SH-SY5Y (cell line): ENCODE measurements around the gene EGFR.

Source experiments
- GATA2 ChIP-seq: IDR thresholded peaks from 2 replicates; pipeline ENCODE4 v1.6.1; 2011; ENCODE audit warnings: mild to moderate bottlenecking, low read depth, low read length
- GATA3 ChIP-seq: IDR thresholded peaks from 2 replicates; pipeline ENCODE4 v1.6.1; 2011; ENCODE audit warnings: low read depth, mild to moderate bottlenecking, low read length, moderate library complexity

- TF ChIP-seq GATA2, result no peak
- TF ChIP-seq GATA3, result no peak
Measured at GRCh38 chr7:55093674-55094073, 74.9 kb downstream of the EGFR start.
